HS-27A (cell line): ENCODE measurements around the gene IL32.

Experiments
- DNase-seq: peaks from one replicate; pipeline ENCODE4 v3.0.0-alpha.2; 2012; ENCODE audit warnings: low read depth, missing footprints

Gene IL32

DNA sequence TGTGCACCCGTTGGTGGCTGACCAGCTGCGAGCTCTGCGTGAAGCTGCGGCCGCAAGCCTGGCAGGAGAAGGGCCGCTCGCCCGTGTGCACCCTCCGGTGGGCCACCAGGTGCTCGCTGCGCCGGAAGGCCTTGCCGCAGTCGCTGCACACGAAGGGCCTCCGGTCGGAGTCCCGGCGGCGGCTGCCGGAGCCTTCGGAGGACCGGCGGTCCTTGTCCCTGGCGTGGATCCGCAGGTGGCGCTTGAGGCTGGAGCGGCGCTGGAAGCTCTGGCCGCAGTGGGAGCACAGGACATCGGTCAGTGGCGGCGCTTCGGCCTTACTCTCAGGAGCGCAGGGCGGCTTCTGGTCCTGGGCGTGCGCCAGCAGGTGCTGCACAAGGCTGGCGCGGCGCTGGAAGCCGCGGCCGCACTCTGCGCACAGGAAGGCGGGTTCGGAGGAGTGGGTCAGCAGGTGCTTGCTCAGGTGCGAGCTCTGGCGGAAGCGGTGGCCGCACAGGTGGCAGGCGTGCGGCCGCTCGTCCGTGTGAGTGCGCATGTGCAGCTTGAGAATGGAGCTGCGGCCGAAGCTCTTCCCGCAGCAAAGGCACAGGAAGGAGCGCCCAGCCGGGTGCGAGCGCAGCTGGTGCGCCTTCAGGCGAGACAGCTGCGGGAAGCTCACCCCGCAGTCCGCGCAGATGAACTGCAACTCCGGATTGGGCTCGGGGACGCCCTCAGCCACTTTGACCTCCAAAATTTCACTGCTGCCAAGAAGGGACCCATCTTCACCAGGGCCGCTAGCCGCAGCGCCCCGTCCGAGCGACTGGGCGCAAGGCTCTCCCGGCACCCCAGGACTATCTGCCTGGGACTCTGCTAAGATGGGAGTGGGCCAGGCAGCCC is 24.5 kb downstream of the IL32 start:
- DNase-seq, result no peak

DNA sequence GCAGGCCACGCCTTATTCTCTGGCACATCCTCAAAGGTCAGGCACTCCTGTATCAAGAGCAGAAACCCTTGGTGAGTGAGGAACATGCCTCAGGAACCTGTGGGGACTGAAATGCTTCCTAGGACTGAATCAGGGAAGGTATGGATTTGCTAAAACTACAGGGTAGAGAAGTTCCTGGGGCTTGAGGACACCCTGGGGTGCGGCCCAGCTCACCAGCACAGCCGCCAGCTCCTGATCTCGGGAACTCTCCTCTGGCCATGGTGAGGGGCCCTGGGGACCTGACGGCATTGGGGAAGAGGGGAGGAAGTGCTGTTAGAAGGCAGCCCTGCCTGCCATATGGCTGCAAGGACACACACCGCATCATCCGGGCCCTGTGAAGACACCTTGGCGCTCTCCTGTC is 26.1 kb downstream of the IL32 start:
- DNase-seq, result no peak

DNA sequence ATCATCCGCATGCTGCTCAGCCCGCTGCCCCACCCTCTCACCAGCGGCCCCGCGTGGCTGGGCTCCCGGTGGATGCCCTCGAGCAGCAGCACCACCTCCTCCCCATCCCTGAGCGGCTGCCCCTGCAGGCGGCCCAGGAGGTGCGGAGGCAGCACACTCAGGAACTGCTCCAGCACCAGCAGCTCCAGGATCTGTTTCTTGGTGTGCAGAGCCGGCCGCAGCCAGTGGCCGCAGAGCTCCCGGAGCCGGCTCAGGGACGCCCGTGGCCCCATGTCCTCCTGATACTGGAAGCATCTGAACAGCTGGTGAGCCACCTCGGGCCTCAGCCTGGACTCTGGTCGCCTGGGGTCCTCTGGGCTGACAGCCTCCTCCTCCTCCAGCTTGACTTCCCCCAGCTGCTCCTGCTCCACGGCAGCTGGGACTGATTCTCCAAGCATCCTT is 27.1 kb downstream of the IL32 start:
- DNase-seq, result no peak

DNA sequence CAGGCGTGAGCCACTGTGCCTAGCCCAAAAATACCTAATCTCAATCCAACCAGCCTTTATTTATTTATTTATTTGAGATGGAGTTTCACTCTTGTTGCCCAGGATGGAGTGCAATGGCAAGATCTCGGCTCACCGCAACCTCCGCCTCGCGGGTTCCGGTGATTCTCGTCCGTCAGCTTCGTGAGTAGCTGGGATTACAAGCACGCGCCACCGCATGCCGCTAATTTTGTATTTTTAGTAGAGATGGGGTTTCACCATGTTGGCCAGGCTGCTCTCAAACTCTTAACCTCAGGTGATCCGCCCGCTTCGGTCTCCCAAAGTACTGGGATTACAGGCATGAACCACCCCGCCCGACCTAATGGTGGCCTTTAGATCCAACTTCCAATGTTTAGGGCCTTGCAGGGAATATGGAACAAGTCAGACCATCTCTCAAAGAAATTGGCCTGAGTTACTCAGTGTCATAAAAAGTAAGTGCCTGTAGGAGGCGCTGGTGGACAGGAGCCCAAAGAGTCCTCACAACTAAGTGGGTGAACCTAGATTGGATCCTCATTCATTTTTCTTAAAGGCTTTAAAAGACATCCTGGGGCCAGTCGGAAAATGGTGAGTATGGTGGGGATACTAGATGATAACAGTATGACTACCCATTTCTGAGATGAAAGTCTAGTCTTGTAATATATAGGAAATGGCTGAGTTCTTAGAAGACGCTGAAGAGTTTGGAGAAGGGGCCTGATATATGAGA is 29.0 kb downstream of the IL32 start:
- no peak for DNase-seq

DNA sequence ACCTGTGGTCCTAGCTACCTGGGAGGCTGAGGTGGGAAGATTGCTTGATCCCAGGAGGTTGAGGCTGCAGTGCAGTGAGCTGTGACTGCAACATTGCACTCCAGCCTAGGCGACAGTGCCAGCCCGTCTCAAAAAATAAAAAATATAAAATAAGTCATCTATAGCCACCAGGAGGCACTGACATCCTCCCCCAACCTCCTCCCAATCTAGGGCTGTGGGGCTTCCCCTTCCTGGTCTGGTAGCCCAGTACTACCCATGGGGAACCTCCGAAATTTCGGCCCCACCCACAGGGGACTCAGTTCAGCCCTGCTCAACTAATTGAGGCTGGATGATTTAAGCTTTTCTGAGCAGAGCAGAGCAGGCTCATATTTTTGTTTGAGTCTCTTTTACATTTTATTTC is 30.4 kb downstream of the IL32 start:
- no peak for DNase-seq

DNA sequence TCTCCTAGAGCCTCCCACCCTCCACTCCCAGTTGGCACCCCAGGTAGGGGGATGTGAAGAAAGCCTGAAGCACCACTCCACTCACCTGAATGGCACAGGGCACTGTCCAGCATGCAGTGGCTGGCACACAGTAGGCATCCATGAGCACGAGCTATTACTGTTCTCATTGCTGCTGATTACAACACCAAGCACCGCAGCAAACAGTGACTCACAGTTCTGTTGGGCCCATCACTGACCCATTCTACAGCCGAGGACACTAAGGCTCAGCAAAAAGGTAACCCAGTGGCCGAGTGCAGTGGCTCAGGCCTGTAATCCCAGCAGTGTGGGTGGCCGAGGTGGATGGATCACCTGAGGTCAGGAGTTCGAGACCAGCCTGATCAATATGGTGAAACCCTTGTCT is 30.9 kb downstream of the IL32 start:
- DNase-seq, result no peak

DNA sequence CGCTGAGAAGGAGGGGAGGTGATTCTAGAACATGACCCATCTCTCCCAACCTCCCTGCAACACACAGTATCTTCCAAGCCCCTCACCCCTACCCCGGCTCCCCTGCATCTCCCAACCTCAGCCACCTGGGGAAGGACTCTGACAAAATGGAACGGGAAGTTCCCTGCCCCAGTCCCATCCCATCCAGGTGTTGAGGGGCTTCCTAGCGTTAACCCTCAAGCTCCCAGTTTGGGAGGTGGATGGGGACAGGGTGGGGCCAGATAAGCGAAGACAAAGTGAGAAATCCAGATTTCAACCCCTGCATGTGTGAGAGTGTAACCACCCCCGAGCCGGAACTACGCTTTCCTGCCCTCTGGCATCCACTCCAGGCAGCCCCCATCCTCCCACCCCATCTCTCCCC is 31.8 kb downstream of the IL32 start:
- no peak for DNase-seq

DNA sequence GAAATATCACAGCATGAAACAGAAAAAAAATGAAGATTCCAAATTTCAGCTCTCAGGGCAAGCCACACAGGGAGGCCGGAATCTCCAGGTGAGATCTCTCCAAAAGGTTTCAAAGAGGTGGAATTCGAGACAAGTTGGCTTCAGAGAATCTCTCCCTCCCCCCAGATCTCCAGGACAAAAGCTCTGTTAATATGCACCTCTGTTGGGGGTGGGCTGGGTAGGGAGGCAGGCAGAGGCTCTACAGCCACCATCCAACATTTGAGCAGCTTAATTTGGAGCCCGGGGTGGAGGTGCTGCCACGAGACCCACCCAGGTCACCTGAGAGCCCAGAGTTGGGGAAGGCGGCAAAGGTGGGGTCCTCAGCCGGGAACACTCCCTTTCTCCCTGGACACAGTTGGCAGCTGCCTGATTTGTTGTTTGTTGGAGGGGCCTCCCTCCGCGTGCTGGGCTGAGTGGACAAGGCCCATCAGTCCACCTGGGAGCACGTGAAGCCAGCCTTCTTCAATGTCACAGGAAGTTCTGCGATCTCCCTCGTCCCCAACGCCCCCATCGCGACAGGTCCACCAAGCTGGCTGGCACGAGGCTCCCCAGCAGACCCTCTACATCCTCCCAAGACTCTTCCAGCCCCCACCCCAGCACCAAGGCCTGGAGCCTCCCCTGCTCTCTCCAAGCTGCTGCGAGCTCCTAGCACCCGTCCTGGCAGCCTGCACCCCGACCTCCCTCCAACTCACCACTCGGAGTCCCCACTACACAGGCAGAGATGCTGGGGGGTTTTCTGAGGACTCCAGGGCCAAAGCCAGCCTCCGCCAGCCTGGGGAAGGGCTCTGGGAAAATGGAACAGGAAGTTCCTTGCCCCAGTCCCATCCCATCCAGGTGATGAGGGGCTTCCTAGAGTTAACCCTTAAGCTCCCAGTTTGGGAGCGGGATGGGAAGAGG is 33.3 kb downstream of the IL32 start, which contains the start of gene ZSCAN10:
Gene ZSCAN10 (minus strand): TSS at position 836 of the 936 bp plus-strand sequence. CDS start 6,357 bp downstream, outside the sequence.
- DNase-seq, result no peak

DNA sequence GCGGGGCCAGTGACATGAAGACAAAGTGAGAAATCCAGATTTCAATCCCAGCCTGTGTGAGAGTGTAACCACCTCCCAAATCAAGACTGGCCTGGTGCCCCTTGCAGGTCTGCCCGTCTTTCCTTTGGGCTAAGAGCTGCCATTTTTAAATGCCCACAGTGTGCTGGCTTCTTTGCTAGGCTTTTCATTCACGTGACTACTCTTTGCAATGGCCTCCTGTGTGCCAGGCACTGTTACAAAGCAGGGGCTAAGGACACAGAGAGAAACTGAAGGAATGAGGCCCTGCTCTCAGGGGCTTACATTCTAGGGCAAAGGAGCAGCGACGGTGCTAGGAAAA is 33.9 kb downstream of the IL32 start:
- no peak for DNase-seq

DNA sequence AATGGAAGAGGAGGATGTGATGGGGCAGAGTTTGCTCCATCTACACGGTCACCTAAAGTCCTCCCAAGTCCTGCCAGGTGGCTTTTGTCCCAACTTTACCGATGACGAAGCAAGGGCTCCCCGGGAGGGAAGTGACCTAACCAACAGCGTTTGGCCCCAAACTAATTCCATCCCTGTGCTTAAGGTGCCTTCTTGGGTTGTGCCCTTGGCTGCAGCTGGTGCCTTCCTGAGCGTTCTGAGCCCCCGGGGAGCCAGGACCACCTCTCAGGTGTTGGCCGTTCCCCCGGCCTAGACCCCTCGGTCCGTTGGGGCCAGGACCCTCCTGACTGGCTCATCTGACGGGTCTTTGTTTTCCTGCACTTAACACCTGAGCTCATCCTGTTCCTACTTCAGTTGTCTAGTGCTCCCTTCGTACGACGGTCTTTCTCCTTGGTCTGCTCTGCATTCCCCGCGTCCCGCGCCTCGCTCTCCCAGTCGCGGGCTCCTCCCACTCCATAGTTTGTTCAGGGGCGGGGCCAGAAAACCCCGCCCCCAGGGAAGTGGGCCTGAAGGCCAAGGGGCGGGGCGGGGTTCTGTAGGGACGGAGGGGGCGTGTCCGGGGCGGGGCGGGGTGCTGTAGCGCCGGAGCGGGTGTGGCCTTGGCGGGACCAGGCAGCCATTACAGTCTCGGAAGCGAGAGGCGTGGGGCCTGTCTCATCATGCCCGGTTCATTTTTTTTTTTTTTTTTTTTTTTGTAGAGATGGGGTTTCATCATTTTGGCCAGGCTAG is 34.5 kb downstream of the IL32 start:
- no peak for DNase-seq

DNA sequence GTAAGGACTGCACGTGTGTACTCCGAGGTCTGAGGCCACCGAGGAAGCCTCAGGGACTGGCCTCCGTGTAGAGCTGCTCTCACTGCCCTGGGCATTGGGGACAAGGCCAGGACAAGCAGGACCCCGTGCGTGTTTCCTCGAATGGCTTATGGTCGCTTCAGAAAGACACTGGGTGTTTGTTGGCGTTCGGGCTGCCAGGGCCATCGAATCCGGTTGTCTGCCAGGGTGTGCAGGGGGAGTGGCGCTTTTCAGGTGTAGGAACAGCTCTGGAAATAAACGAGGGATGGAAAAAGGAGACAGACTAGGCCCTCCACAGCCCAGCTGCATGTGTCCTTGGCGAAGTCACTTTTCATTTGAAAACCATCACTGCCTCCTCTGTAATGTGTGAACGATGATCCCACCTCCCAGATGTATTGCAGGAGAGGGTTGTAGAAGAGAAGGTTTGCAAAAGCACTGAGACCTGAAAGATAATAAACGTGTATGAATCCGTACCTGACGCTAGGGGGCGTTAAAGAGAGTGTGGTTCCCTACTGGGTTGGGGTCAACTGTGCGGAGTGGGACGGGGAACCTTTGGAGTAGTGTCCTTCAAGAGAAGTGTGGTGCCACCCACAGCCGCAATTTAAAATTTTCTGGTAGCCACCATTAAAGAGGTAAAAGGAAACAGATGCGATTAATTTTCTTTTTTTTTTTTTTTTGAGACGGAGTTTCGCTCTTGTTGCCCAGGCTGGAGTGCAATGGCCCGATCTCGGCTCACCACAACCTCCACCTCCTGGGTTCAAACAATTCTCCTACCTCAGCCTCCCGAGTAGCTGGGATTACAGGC is 35.8 kb downstream of the IL32 start:
- DNase-seq, result no peak

DNA sequence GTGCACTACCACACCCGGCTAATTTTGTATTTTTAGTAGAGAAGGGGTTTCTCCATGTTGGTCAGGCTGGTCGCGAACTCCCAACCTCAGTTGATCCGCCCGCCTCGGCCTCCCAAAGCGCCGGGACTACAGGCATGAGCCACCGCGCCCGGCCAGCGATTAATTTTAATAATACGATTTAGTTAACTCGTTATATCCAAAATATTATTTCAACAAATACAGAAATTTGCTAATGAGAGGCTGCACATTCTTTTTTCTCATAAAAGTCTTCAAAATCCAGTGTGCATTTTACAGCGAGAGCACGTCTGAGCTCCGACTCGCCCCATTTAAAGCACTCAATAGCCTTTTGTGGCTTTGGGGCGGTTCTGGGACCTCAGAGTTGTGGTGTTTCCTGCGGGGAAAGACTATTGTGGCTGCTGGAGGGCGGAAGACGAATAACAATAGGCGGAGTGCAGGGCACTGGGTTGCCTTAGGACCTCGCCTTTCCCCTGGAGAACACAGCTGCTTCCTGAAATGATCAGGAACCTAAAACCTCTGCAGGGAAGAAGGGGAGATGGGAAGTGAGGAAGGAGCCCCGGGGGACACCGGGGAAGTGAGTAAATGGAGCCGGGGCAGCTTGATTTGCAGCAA is 36.5 kb downstream of the IL32 start:
- DNase-seq, result no peak

DNA sequence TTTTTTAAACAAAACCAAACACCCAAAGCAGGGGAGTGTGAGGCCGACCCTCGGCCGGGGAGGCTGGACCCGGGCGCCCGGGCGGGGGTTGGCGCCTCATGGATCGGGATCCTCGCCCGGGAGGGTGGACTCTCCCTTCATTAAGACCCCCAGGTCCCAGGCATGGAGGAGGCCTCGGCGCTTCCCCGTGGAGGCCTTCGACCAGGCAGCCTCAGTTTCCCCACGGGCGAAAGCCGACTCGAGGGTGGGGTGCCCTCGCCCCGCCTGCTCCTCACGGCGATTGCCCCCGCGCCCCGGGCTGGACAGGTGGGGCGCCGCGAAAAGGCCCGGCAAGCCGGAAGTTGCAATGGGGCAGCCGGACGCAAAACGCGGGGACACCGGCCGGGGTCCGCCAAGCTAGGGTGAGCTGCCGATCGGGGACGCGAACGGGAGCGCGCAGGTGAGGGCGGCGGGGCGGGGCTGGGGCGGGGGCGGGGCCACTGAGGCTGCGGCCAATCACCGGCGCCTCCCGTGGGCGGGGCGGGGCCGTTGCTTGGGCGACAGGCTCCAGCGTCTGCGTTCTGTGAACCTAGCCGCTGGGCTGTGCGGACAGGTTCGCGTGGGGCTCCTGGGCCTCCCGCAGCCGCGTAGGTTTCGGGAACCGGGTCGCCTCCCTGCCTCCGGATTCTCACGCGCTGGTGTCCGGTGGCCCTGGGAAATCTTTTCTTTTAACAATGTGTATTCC is 40.9 kb downstream of the IL32 start:
- no peak for DNase-seq

DNA sequence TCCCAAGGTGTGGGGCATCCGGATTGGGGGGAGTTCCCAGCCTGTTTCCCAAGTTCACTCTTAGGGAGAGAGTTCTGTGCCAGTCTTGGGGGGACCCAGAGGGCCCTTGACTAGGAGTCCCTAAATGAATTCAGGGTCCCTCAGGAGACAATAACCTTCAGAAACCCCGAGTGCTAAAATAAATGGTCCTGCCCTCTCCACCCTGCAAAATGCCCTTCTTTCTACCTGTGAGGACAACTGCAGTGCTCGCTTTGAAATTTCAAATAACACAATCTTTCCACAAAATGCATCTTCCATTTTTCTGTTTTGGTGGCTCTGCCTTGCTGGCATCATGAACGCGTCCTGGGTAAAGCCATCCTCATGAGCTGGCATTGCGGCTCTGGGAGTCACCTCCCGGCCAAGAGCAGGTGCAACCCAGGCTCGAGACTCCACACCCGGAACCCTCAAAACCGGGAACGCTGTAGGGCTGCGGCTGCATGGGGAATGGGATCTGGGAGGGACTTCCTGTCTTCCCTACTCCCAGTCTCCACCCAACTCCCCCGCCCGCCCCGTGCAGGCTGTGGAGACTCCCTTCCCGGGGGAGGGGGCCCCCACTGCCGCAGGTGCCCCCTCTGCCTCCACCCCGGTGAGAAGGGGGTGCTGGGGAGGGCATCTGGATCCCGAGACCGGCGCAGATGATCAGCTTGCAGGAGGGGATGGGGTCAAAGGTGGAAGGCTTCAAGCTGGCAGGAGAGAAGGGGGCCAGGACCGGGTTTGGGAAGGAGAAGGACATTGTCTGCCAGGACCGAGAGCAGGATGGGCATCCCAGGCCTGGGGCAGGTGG is 46.8 kb downstream of the IL32 start, which contains the start of gene ZNF205:
Gene ZNF205 (plus strand): TSS at position 529 of the 823 bp plus-strand sequence. CDS start 845 bp downstream, outside the sequence.
- DNase-seq, result no peak

DNA sequence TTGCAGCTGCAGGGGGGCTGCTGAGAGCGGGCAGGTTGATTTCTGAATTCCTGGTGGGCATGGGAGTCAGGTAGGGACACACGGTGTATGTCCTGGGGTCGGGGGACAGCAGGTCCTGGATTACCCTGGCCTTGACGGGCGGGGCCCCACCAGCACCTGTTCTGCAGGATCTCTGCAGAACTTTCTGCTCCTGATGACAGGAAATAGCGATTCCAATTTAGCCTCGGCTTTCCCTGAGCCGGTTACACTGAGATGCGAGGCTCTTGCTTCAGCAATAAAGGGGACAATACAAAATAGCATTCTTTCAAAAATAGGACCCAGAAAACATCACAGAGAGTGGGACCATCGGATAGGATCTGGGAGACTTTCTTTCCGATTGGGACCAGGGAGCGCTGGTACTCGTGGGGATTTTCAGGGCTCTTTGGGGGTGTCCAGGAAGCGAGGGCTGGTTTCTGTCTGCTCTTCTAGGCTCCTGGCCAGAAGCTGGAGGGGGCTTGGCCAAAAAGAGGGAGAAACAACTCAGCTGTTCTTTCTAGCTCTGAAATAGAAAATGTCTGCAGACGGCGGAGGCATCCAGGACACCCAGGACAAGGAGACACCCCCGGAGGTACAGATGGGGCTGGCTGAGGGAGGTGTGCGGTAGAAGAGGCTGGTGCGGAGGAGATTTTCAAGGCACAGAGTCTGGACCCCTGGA is 47.6 kb downstream of the IL32 start:
- DNase-seq, result no peak

DNA sequence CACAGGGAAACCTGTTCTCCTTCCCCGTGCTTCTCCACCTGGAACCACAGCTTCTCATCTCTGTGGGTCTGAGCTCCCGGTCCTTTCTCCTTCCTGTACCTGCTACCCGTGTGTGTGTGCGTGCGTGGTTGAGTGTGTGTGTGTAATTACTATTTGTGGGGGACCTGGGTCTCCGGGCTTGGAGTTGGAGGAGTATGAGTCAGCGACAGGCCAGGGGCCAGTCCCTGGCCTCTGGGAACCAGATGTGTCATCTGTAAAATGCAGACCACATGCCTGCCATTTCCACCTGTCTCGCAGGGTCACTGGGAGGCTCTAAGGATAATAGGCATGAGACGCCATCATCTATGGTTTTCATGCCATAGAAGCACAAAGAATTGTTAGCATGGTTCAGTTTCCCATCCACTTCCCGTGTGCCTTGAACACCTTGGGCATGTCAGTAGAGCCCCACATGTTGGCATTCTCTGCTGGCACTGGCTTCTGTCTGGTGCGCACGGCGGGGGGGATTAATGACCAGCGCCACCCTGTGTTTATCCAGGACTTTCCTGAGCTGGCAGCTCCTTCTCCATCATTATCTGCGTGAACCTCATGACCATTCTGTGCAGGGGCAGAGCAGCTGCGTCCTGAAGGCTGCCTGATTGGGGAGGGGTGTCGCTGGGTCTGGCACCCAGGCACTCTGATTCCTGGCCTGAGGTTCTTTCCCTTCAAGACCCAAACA is 48.5 kb downstream of the IL32 start:
- DNase-seq, result no peak

DNA sequence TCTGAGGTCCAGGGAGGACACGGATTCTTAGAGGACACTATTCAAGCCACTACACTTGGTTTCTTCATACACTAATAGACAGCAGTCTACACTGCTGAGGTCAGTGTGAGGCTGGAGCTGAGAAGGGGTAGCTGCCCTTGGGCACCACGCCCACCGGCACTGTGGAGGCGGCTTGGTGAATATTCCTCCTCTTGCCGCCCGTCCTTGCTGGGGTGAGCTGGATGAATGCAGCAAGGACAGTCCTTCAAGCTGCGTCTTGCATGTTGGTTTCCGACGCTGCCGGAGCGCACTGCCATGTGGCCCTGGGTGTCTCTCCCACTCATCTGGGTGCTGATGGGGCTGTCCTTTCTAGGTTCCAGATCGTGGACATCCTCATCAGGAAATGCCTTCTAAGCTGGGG is 49.6 kb downstream of the IL32 start:
- DNase-seq, result no peak
